Ishikawa (cell line): ENCODE data around the gene CCL14.

ENCODE experiments used
- CEBPB ChIP-seq: IDR thresholded peaks from 2 replicates; pipeline ENCODE4 v1.6.1; 2012
- CREB1 ChIP-seq: IDR thresholded peaks from 2 replicates; pipeline ENCODE4 v1.6.1; 2012; ENCODE audit warnings: low read depth
- EGR1 ChIP-seq: IDR thresholded peaks from 2 replicates; pipeline ENCODE4 v1.6.1; 2012
- EP300 ChIP-seq: IDR thresholded peaks from 2 replicates; pipeline ENCODE4 v1.6.1; 2012; ENCODE audit warnings: borderline replicate concordance
- FOXM1 ChIP-seq: IDR thresholded peaks from 2 replicates; pipeline ENCODE4 v1.6.1; 2012; ENCODE audit warnings: low read depth, borderline replicate concordance
- MAX ChIP-seq: IDR thresholded peaks from 2 replicates; pipeline ENCODE4 v1.6.1; 2012
- NFIC ChIP-seq: IDR thresholded peaks from 2 replicates; pipeline ENCODE4 v1.6.1; 2012
- RAD21 ChIP-seq: IDR thresholded peaks from 2 replicates; pipeline ENCODE4 v1.6.1; 2012; ENCODE audit warnings: low read depth
- REST ChIP-seq: IDR thresholded peaks from 2 replicates; pipeline ENCODE4 v1.6.1; 2012; ENCODE audit warnings: low read depth, mild to moderate bottlenecking
- TAF1 ChIP-seq: IDR thresholded peaks from 2 replicates; pipeline ENCODE4 v1.6.1; 2012; ENCODE audit warnings: low read depth, mild to moderate bottlenecking
- TCF12 ChIP-seq: IDR thresholded peaks from 2 replicates; pipeline ENCODE4 v1.6.1; 2012; ENCODE audit warnings: low read depth
- TEAD4 ChIP-seq: IDR thresholded peaks from 2 replicates; pipeline ENCODE4 v1.6.1; 2012
- USF1 ChIP-seq: IDR thresholded peaks from 2 replicates; pipeline ENCODE4 v1.6.1; 2012
- YY1 ChIP-seq: IDR thresholded peaks from 2 replicates; pipeline ENCODE4 v1.6.1; 2012; ENCODE audit warnings: low read depth
- ZBTB7A ChIP-seq: IDR thresholded peaks from 2 replicates; pipeline ENCODE4 v1.6.1; 2012; ENCODE audit warnings: low read depth

CCL14 gene

GRCh38 chr17:36014946-36015345 lies 28.4 kb upstream of the CCL14 start:
- TF ChIP-seq EP300 (no peak), TEAD4 (no peak), ZBTB7A (no peak), FOXM1 (no peak), CREB1 (no peak)

- TF ChIP-seq EGR1 = no peak
These were observed 24.7 kb upstream of the CCL14 start for GRCh38 chr17:36011201-36011600.

- TF ChIP-seq TEAD4 (no peak), CREB1 (no peak), FOXM1 (no peak), EGR1 (no peak), RAD21 (no peak; the same call in 1 of the 2 replicates), EP300 (no peak), TCF12 (no peak), TAF1 (no peak), MAX (no peak), ZBTB7A (no peak), NFIC (no peak), USF1 (no peak), YY1 (no peak), CEBPB (no peak), REST (no peak)
These were observed 22.6 kb upstream of the CCL14 start for GRCh38 chr17:36008998-36009665.

- TF ChIP-seq RAD21 (no peak), EP300 (no peak), NFIC (no peak), REST (no peak), USF1 (no peak), FOXM1 (no peak), MAX (no peak), CREB1 (no peak), TAF1 (no peak), EGR1 (no peak), ZBTB7A (no peak), TEAD4 (no peak), CEBPB (no peak), YY1 (no peak), TCF12 (no peak)
These were observed 18.1 kb upstream of the CCL14 start for GRCh38 chr17:36004594-36005108.

GRCh38 chr17:36002631-36003030 lies 16.1 kb upstream of the CCL14 start:
- TF ChIP-seq USF1 = no peak
- no peak for TF ChIP-seq NFIC
- no peak for TF ChIP-seq FOXM1
- no peak for TF ChIP-seq EP300
- no peak for TF ChIP-seq YY1
- no peak for TF ChIP-seq REST
- TF ChIP-seq CREB1 = no peak
- TF ChIP-seq RAD21 = no peak
- TF ChIP-seq ZBTB7A = no peak
- no peak for TF ChIP-seq EGR1
- no peak for TF ChIP-seq TCF12
